Sigmoid colon (tissue), 7 donors: ENCODE measurements around the gene PRUNE2. TPM values are rescaled to one million over a fixed set of nuclear protein-coding genes. Genes with fewer than 3 reads are reported as not detected.

ENCODE experiments used
- DNase-seq: peaks from one replicate; pipeline ENCODE4 v3.0.0-alpha.2; 2019
- H3K27ac ChIP-seq, 4 donors: fragments of 200-600 bp; sonication (generic); one replicate each; pipeline ENCODE4 v1.5.1; 2016 to 2019; ENCODE audit warnings: mild to moderate bottlenecking in 1 of 4
- H3K27me3 ChIP-seq, 3 donors: fragments of 200-600 bp; sonication (generic); one replicate each; pipeline ENCODE4 v1.5.1; 2019; ENCODE audit warnings: mild to moderate bottlenecking in 1 of 3
- H3K36me3 ChIP-seq, 4 donors: fragments of 200-600 bp; sonication (generic); one replicate each; pipeline ENCODE4 v1.5.1; 2016 to 2019
- H3K4me1 ChIP-seq, 4 donors: fragments of 200-600 bp; sonication (generic); one replicate each; pipeline ENCODE4 v1.5.1; 2017 to 2019
- H3K4me3 ChIP-seq, 4 donors: fragments of 200-600 bp; sonication (generic); one replicate each; pipeline ENCODE4 v1.5.1; 2017 to 2019; ENCODE audit warnings: mild to moderate bottlenecking in 2 of 4, moderate library complexity in 1 of 4
- H3K9me3 ChIP-seq, 4 donors: fragments of 200-600 bp in 3 of 4; sonication (generic) in 3 of 4; one replicate each; pipeline versions ENCODE4 v1.5.1 to v1.6.1; 2013 to 2019
- EP300 ChIP-seq, 4 donors: sonication (generic); formaldehyde crosslinking; IDR thresholded peaks; one replicate each; pipeline ENCODE4 v1.6.1; 2017; ENCODE audit warnings: antibody characterized with exemption in 4 of 4
- POLR2A ChIP-seq, 2 donors: fragments of 450-650 bp; IDR thresholded peaks; one replicate each; pipeline ENCODE4 v1.6.1; 2016; ENCODE audit warnings: antibody characterized with exemption in 2 of 2, mild to moderate bottlenecking in 2 of 2, moderate library complexity in 2 of 2
- POLR2AphosphoS5 ChIP-seq, 4 donors: sonication (generic); formaldehyde crosslinking; IDR thresholded peaks; one replicate each; pipeline ENCODE4 v1.6.1; 2017; ENCODE audit warnings: antibody characterized with exemption in 4 of 4
- WGBS, 2 donors: extraction: QIAGEN DNeasy Blood & Tissue Kit; methylation state at CpG; one replicate each; pipeline ENCODE4 v1.1.7; 2013; 5-methylcytosine and 5-hydroxymethylcytosine counted together
- intact Hi-C: fragments of 100-400 bp; cut with DNase I; formaldehyde crosslinking; loops from one replicate; pipeline ENCODE4 v1.15.1; 2023
- polyA plus RNA-seq, 3 donors: library from polyadenylated mRNA; stranded (reverse); fragments of 200-250 nt; gene quantifications; one replicate each; pipeline ENCODE4 v1.2.3, GENCODE V29; 2013
- total RNA-seq, 4 donors: library from RNA; depleted of rRNA; stranded (reverse); fragments of >200 nt; gene quantifications; one replicate each; pipeline ENCODE4 v1.1.0, GENCODE V29; 2016
- TF ChIP-seq, protein P1 (sequence below), 4 experiments: fragments of 450-650 bp in 3 of 4; fragments of 200-600 bp in 1 of 4; IDR thresholded peaks; one replicate each; pipeline ENCODE4 v1.5.1; 2016 to 2019; ENCODE audit warnings: antibody characterized with exemption in 4 of 4, mild to moderate bottlenecking in 3 of 4, moderate library complexity in 2 of 4
- donor health status: healthy with polysubstance abuse.
- donor health status: Bipolar disorder and iron deficiency.
- donor health status: healthy.

PRUNE2 gene
- total and polyA plus RNA-seq, 7 donors, result 7.4 to 536 (median 440) TPM

DNA sequence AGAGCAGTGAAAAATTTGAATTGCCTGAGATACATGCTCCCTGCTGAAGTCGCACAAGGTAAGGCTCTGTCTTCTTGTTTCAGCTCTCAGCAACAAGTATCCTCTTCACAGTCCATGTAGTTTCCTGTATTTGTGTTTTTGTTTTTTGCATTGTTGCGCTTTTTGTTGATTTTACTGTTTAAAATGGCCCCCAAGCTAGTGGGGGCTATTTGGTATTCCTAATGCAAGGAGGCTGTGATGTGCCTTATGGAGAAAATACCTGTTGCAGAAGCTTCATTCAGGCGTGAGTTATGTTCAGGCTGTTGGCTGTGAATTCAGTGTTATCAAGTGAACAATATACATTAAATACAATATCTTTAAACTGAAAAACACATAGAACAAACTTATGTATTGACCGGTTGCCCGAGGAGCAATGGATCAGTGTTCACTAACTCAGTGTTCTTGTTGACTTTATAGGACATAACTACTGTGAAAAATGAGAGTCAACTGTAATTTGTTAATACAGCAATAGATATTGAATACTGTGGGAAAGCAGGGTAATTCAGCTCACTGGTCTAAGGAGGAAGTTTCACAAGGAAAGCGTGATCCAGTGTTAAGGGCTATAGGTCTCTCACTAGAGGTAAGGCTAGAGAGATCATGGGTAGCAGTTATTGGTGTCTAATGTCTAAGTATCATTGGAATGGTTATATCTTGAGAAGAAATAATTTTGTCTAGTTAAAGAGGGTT is 296.5 kb downstream of the PRUNE2 start:
- WGBS, 2 donors, result 87 to 93% methylated on average over 6 of the region's 6 CpGs
- TF ChIP-seq POLR2AphosphoS5 (IDR thresholded peaks at IDR 0.05), result peak in 2 of 4 donors; percentile 7 to 19
- TF ChIP-seq, protein P1, sequence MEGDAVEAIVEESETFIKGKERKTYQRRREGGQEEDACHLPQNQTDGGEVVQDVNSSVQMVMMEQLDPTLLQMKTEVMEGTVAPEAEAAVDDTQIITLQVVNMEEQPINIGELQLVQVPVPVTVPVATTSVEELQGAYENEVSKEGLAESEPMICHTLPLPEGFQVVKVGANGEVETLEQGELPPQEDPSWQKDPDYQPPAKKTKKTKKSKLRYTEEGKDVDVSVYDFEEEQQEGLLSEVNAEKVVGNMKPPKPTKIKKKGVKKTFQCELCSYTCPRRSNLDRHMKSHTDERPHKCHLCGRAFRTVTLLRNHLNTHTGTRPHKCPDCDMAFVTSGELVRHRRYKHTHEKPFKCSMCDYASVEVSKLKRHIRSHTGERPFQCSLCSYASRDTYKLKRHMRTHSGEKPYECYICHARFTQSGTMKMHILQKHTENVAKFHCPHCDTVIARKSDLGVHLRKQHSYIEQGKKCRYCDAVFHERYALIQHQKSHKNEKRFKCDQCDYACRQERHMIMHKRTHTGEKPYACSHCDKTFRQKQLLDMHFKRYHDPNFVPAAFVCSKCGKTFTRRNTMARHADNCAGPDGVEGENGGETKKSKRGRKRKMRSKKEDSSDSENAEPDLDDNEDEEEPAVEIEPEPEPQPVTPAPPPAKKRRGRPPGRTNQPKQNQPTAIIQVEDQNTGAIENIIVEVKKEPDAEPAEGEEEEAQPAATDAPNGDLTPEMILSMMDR (IDR thresholded peaks at IDR 0.05), result no peak
- no peak overlapping the region for H3K4me3 ChIP-seq
- H3K27me3 ChIP-seq, result no peaks in the 10 kb centered on the region
- peak overlapping the region; percentile 8 to 51 (median 45) for H3K27ac ChIP-seq
- intact Hi-C loops, result loop anchor here (10.0 kb wide), 1 partner anchor 295 kb away; the partner anchor contains the start of gene PRUNE2
- peaks cover 0 to 22% (median 7%) of the 10 kb centered on the region in 4 donors for H3K36me3 ChIP-seq
- H3K9me3 ChIP-seq, result no peaks in the 10 kb centered on the region
- no peak for DNase-seq
- H3K4me1 ChIP-seq, result peaks cover 0 to 18% (median 13%) of the 10 kb centered on the region in 4 donors

DNA sequence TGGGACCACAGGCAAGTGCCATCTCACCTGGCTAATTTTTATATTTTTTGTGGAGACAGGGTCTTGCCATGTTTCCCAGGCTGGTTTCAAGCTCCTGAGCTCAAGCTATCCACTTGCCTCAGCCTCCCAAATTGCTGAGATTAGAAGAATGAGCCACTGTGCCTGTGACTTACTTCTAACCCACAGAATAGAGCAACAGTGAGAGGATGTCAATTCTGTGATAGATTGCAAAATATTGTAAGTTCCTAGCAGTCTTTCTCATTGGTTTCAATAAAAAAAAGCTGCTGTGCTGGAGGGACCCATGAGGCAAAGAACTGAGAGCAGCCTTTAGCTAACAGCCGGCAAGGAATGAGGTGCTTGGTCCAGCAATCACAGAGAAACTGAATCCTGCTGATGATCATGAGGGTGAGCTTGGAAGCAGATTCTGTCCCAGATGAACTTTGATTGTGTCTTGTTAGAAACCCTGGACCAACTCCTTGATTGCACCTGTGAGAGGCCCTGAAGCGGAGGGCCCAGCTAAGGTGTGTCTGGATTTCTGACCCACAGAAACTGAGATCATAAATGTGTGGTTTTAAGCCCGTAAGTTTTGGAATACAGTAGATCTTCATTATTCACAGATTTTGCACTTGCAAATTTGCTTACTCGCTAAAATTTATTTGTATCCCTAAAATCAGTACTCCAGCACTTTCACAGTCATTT is 297.2 kb downstream of the PRUNE2 start:
- DNase-seq, result no peak
- no peak for TF ChIP-seq EP300 (IDR thresholded peaks at IDR 0.05)
- peak in 2 of 4 donors; percentile 18 to 42 for TF ChIP-seq POLR2AphosphoS5 (IDR thresholded peaks at IDR 0.05)
- no peak overlapping the region for H3K4me3 ChIP-seq
- peaks cover 0 to 14% (median 4%) of the 10 kb centered on the region in 4 donors for H3K36me3 ChIP-seq
- intact Hi-C loops, result loop anchor here (10.0 kb wide), 1 partner anchor 296 kb away; the partner anchor contains the start of gene PRUNE2
- WGBS, 2 donors, result 62 to 91% methylated on average over 4 of the region's 4 CpGs
- no peaks in the 10 kb centered on the region for H3K9me3 ChIP-seq
- no peak overlapping the region for H3K27ac ChIP-seq
- H3K4me1 ChIP-seq, result peaks cover 0 to 18% (median 13%) of the 10 kb centered on the region in 4 donors
- no peaks in the 10 kb centered on the region for H3K27me3 ChIP-seq

DNA sequence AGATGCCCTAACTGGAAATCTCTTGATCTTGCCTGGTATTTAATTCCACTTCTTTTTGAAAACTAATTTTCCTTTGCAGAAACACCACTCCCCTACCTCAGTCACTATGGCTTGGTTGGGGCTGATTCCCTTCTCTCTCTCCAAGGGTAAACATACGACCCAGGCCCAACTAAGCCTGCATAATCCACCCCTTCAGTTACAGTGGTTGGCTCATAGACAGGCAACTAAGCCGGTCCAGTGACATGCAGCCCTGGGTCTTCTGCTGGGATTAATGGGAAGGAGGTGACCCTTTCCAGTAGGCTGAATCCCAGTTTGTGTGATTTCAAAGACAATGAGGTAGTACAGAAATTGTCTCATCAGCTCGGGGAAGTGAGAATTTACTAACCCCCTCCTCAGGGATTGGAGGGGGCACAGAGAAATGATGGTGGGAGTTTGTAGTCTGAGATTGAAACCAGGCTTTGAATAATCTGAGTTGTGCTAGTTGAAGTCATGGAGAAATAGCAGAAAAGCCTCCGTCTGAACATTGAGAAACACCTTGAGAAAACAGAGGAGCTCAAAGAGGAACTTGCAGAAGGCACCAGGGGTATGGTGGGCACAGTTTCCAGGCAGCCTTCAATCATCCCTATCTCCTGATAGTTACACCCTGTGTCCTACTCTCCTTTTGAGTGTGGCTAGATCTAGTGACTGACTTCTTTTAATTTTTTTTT is 298.0 kb downstream of the PRUNE2 start:
- H3K27ac ChIP-seq, result no peak overlapping the region
- intact Hi-C loops, result loop anchor here (10.0 kb wide), 1 partner anchor 297 kb away; the partner anchor contains the start of gene PRUNE2
- WGBS, 2 donors, result 85 to 88% methylated on average over 4 of the region's 4 CpGs
- H3K36me3 ChIP-seq, result peaks cover 0 to 8% (median 2%) of the 10 kb centered on the region in 4 donors
- H3K4me1 ChIP-seq, result peaks cover 0 to 18% (median 13%) of the 10 kb centered on the region in 4 donors
- no peak overlapping the region for H3K4me3 ChIP-seq
- no peak for DNase-seq
- H3K9me3 ChIP-seq, result no peaks in the 10 kb centered on the region
- TF ChIP-seq POLR2A (IDR thresholded peaks at IDR 0.05) (no peak), POLR2AphosphoS5 (IDR thresholded peaks at IDR 0.05) (peak in 2 of 4 donors; percentile 53 to 63)
- no peaks in the 10 kb centered on the region for H3K27me3 ChIP-seq

DNA sequence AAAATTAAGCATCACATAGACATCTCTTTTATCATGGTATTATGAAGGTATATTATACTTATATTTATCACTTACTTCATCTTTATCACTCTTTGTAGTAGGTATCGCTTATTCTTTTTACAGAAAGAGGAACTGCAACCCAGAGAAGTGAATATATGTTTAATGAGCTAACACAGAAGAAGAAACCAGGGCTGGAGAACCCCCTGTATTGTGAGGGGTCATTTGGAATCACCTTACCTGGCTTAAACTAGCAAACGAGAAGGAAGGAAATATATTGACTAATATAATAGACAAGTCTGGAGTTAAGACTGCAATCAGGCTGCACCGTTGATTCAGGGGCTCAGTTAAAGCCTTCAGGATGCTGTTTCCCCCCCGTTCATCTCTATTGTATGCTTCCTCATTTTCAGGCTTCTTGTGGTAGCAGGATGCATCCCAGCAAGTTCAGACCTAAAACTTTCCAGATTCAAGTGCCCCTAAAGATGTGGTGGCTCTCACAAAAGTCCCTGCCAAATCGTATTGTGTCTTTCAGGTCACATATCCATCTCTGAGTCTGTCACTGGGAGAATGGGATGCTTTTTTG is 300.5 kb downstream of the PRUNE2 start:
- intact Hi-C loops, result loop anchor here (10.0 kb wide), 1 partner anchor 299 kb away; the partner anchor contains the start of gene PRUNE2
- peaks cover 0 to 16% (median 8%) of the 10 kb centered on the region in 4 donors for H3K4me1 ChIP-seq
- 65 to 78% methylated on average over 5 of the region's 5 CpGs for WGBS, 2 donors
- peaks cover 0 to 10% (median 0%) of the 10 kb centered on the region in 3 donors for H3K27me3 ChIP-seq
- no peak overlapping the region for H3K27ac ChIP-seq
- TF ChIP-seq, protein P1 (IDR thresholded peaks at IDR 0.05), result no peak
- TF ChIP-seq POLR2A (IDR thresholded peaks at IDR 0.05), result no peak
- TF ChIP-seq POLR2AphosphoS5 (IDR thresholded peaks at IDR 0.05), result peak in 1 of 4 donors; percentile 12
- DNase-seq, result no peak
- H3K4me3 ChIP-seq, result no peak overlapping the region
- no peaks in the 10 kb centered on the region for H3K9me3 ChIP-seq
- H3K36me3 ChIP-seq, result no peaks in the 10 kb centered on the region

DNA sequence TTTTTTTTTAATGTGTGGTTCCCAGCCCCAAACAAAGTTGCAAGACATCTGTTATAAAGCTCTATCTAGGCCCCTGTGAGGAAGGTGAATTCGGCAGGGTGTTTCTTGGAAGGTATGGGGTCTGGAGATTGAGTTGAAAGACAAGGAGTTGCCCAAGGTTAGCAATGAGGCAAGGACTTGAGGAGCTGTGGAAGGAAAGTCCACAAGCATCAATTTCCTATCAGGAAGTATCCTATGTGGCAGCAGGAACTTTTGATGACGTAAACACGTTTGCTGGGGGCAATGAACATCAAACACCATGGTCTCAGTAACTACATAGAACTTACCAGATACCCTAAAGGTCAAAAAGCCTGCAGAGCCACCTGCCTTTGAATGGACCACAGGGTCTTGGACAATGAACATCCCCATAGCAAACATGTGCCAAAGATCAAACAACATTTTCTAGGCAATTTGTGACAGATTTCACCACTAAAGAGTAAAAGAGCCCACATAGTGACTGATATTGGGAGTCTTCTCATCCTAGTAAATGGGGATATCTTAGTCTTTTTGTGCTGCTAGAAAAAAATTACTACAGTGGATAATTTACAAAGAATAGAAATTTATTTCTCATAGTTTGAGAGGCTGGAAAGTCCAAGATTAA is 301.9 kb downstream of the PRUNE2 start:
- 77 to 89% methylated on average over 3 of the region's 3 CpGs for WGBS, 2 donors

More for the DNA sequence above, 301.9 kb downstream of the PRUNE2 start:
- no peak for DNase-seq
- TF ChIP-seq POLR2A (IDR thresholded peaks at IDR 0.05) (no peak), POLR2AphosphoS5 (IDR thresholded peaks at IDR 0.05) (no peak), EP300 (IDR thresholded peaks at IDR 0.05) (no peak)
- TF ChIP-seq, protein P1 (IDR thresholded peaks at IDR 0.05), result no peak
- intact Hi-C loops, result loop anchor here (10.0 kb wide), 1 partner anchor 301 kb away; the partner anchor contains the start of gene PRUNE2
- Histone ChIP-seq H3K36me3 (no peaks in the 10 kb centered on the region), H3K27me3 (peaks cover 0 to 10% (median 0%) of the 10 kb centered on the region in 3 donors), H3K4me1 (peaks cover 0 to 3% (median 0%) of the 10 kb centered on the region in 4 donors), H3K4me3 (no peak overlapping the region), H3K9me3 (no peaks in the 10 kb centered on the region), H3K27ac (no peak overlapping the region)
